Suprapubic skin (tissue), 4 donors: ENCODE measurements around the gene PLXNB3. TPM values are rescaled to one million over a fixed set of nuclear protein-coding genes. Genes with fewer than 3 reads are reported as not detected.

ENCODE experiments used
- DNase-seq, 2 donors: peaks; one replicate each; pipeline ENCODE4 v3.0.0-alpha.2; 2019; ENCODE audit warnings: low spot score in 2 of 2
- H3K27ac ChIP-seq: fragments of 200-600 bp; sonication (generic); one replicate; pipeline ENCODE4 v1.5.1; 2019
- H3K27me3 ChIP-seq: fragments of 200-600 bp; sonication (generic); one replicate; pipeline ENCODE4 v1.5.1; 2019
- H3K36me3 ChIP-seq: fragments of 200-600 bp; sonication (generic); one replicate; pipeline ENCODE4 v1.5.1; 2019
- H3K4me1 ChIP-seq: fragments of 200-600 bp; sonication (generic); one replicate; pipeline ENCODE4 v1.5.1; 2019
- H3K4me3 ChIP-seq: fragments of 200-600 bp; sonication (generic); one replicate; pipeline ENCODE4 v1.5.1; 2019; ENCODE audit warnings: mild to moderate bottlenecking
- H3K9me3 ChIP-seq: fragments of 200-600 bp; sonication (generic); one replicate; pipeline ENCODE4 v1.5.1; 2019
- EP300 ChIP-seq: sonication (generic); formaldehyde crosslinking; IDR thresholded peaks from one replicate; pipeline ENCODE4 v1.6.1; 2017; ENCODE audit warnings: antibody characterized with exemption
- POLR2A ChIP-seq, 2 donors: fragments of 450-650 bp; IDR thresholded peaks; one replicate each; pipeline ENCODE4 v1.6.1; 2017; ENCODE audit warnings: antibody characterized with exemption in 2 of 2, mild to moderate bottlenecking in 2 of 2, moderate library complexity in 2 of 2
- POLR2AphosphoS5 ChIP-seq, 3 donors: sonication (generic); formaldehyde crosslinking; IDR thresholded peaks; one replicate each; pipeline ENCODE4 v1.6.1; 2017; ENCODE audit warnings: antibody characterized with exemption in 3 of 3
- WGBS: methylation state at CpG from one replicate; pipeline ENCODE4 v1.1.5; 2018; 5-methylcytosine and 5-hydroxymethylcytosine counted together
- total RNA-seq, 4 donors: library from RNA; depleted of rRNA; stranded (reverse); fragments of >200 nt; gene quantifications; one replicate each; pipeline ENCODE4 v1.1.0, GENCODE V29; 2016
- TF ChIP-seq, protein P1 (sequence below), 2 donors: fragments of 200-600 bp in 1 of 2; fragments of 450-650 bp in 1 of 2; sonication (generic) in 1 of 2; IDR thresholded peaks; one replicate each; pipeline ENCODE4 v1.5.1; 2016 to 2019; ENCODE audit warnings: antibody characterized with exemption in 2 of 2, mild to moderate bottlenecking in 1 of 2, moderate library complexity in 1 of 2

The PLXNB3 gene
- total RNA-seq, 4 donors from 2014 or later, result 13.5 to 23.9 (median 19.8) TPM

GRCh38 chrX:153789654-153790053 is 25.6 kb downstream of the PLXNB3 start:
- Histone ChIP-seq H3K4me1 (peaks cover 28% of the 10 kb centered on the region), H3K4me3 (no peak overlapping the region), H3K9me3 (no peaks in the 10 kb centered on the region), H3K36me3 (peaks cover 45% of the 10 kb centered on the region), H3K27ac (no peak overlapping the region), H3K27me3 (no peaks in the 10 kb centered on the region)
- WGBS, result 91% methylated on average over 11 of the region's 12 CpGs
- DNase-seq, result no peak
- TF ChIP-seq, protein P1, sequence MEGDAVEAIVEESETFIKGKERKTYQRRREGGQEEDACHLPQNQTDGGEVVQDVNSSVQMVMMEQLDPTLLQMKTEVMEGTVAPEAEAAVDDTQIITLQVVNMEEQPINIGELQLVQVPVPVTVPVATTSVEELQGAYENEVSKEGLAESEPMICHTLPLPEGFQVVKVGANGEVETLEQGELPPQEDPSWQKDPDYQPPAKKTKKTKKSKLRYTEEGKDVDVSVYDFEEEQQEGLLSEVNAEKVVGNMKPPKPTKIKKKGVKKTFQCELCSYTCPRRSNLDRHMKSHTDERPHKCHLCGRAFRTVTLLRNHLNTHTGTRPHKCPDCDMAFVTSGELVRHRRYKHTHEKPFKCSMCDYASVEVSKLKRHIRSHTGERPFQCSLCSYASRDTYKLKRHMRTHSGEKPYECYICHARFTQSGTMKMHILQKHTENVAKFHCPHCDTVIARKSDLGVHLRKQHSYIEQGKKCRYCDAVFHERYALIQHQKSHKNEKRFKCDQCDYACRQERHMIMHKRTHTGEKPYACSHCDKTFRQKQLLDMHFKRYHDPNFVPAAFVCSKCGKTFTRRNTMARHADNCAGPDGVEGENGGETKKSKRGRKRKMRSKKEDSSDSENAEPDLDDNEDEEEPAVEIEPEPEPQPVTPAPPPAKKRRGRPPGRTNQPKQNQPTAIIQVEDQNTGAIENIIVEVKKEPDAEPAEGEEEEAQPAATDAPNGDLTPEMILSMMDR (IDR thresholded peaks at IDR 0.05), result no peak
- no peak for TF ChIP-seq POLR2AphosphoS5 (IDR thresholded peaks at IDR 0.05)
- TF ChIP-seq POLR2A (IDR thresholded peaks at IDR 0.05), result no peak
- no peak for TF ChIP-seq EP300

DNA sequence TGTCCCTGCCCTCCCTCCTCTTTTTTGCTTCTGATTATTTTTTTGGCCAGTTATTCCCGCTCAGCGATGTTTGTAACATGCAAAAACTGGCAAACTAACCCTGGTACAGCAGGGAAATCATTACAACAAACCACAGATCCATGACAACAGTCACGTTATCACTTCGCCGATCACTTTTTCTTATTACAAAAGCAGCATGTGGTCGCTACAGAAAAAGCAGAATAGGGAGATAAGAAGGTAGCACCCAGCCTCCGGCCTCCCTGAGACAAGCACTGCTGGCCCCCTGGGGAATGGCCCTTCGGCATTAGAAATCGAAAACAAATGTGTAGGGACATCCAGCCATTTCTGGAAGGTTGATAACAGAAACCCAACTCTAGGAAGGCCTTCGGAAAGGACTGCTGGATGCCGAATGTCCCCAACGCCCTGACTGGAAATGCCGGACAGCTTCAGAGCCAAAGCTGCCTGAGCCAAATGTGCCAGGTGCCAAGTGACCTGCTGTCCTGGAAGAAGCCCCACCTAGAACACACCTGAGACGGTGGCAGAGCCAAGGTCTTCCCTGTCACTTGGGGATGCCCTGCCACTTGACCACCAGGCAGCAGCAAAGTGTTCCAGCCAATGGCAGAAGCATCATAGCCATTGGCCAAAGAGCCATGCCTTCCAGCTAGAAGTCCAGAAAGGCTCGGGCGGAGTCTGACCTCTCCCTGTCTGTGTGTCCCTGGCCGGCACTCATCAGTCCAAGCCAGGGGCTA is 27.2 kb downstream of the PLXNB3 start:
- DNase-seq, result no peak
- Histone ChIP-seq H3K27ac (no peak overlapping the region), H3K27me3 (no peaks in the 10 kb centered on the region), H3K4me1 (peaks cover 42% of the 10 kb centered on the region), H3K36me3 (peaks cover 31% of the 10 kb centered on the region), H3K9me3 (no peaks in the 10 kb centered on the region), H3K4me3 (no peak overlapping the region)
- 60% methylated on average over 13 of the region's 17 CpGs for WGBS
- TF ChIP-seq POLR2A (IDR thresholded peaks at IDR 0.05), result no peak
- TF ChIP-seq, protein P1 (IDR thresholded peaks at IDR 0.05), result no peak
- no peak for TF ChIP-seq POLR2AphosphoS5 (IDR thresholded peaks at IDR 0.05)
- no peak for TF ChIP-seq EP300

DNA sequence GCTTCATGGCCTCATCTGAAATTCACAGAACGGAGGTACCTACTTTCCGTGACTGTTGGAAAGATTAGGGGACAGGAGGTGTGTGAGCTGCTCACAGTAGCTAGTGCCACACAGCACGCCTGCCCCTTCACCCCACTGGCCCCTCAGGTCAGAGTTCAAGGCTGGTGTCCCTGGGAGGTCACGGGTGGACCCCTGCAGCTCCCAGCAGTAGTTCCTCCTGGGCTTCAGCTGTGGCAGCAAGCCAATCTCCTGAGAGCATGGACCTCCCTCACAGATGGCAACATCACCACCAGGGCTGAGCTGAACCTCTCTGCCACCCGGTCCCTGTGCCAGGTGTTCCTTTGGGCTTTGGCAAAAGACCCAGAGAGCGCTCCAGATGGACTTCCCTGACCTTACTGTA is 28.3 kb downstream of the PLXNB3 start:
- WGBS, result 76% methylated on average over 5 of the region's 6 CpGs
- no peaks in the 10 kb centered on the region for H3K9me3 ChIP-seq
- peaks cover 43% of the 10 kb centered on the region for H3K4me1 ChIP-seq
- H3K27ac ChIP-seq, result no peak overlapping the region
- H3K36me3 ChIP-seq, result peaks cover 26% of the 10 kb centered on the region
- no peaks in the 10 kb centered on the region for H3K27me3 ChIP-seq
- no peak overlapping the region for H3K4me3 ChIP-seq
- no peak for DNase-seq
- TF ChIP-seq POLR2AphosphoS5 (IDR thresholded peaks at IDR 0.05), result no peak
- TF ChIP-seq POLR2A (IDR thresholded peaks at IDR 0.05), result no peak

- Histone ChIP-seq H3K36me3 (peaks cover 26% of the 10 kb centered on the region), H3K9me3 (no peaks in the 10 kb centered on the region), H3K4me3 (peak overlapping the region; percentile 69), H3K27me3 (no peaks in the 10 kb centered on the region), H3K4me1 (peaks cover 43% of the 10 kb centered on the region), H3K27ac (peak overlapping the region; percentile 96)
- WGBS, result 53% methylated on average over 7 of the region's 7 CpGs
- DNase-seq, result no peak
- no peak for TF ChIP-seq POLR2AphosphoS5 (IDR thresholded peaks at IDR 0.05)
- TF ChIP-seq POLR2A (IDR thresholded peaks at IDR 0.05), result no peak
- TF ChIP-seq, protein P1 (IDR thresholded peaks at IDR 0.05), result no peak
- no peak for TF ChIP-seq EP300
These were observed 29.2 kb downstream of the PLXNB3 start for GRCh38 chrX:153793291-153793690.

GRCh38 chrX:153794018-153794896 is 30.2 kb downstream of the PLXNB3 start, which contains the start of the genes IDH3G and SSR4:
TSS of gene IDH3G (minus strand) at chrX:153794375. CDS start at chrX:153794326, 49 bp downstream.
TSS of gene SSR4 (plus strand) at chrX:153794668. CDS start at chrX:153794688, 20 bp downstream.
- TF ChIP-seq, protein P1 (IDR thresholded peaks at IDR 0.05), result peak in 1 of 2 donors; percentile 12
- TF ChIP-seq POLR2AphosphoS5 (IDR thresholded peaks at IDR 0.05) (peak in 1 of 3 donors; percentile 75), EP300 (no peak), POLR2A (IDR thresholded peaks at IDR 0.05) (peak; percentile 3 to 9)
- Histone ChIP-seq H3K9me3 (no peaks in the 10 kb centered on the region), H3K4me3 (peak within 1 kb of the TSS; percentile 69), H3K36me3 (peaks cover 20% of the 10 kb centered on the region), H3K4me1 (peaks cover 43% of the 10 kb centered on the region), H3K27ac (peak within 1 kb of the TSS; percentile 96), H3K27me3 (no peaks in the 10 kb centered on the region)
- peak; percentile 94 for DNase-seq
- 57% methylated on average over 36 of the region's 92 CpGs for WGBS
